T-helper 1 cell (primary cell): Measurements from ENCODE around the gene DOCK1.

Experiments used
- DNase-seq, 5 donors: peaks; one replicate each; pipeline ENCODE4 v3.0.0-alpha.2; 2012 to 2020

The DOCK1 gene

DNA sequence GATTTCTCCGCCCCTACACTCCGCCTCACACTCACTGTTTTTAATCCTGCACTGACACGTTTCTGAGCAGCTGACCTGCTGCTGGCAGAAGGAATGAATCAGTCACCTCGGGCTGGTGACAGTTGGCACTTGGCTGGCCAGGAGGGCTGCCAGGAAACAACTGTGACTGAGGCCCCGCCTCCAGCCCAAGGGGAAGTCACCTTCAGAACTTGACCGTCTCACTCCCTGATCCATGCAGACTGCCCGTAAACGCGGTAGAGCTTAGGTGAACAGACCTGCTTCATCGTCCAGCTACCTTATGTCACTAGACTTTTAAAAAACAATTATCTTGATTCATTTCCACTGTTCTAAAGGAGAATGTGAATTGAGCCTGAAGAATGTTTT lies 107.5 kb downstream of the DOCK1 start:
- DNase-seq = no peak

DNA sequence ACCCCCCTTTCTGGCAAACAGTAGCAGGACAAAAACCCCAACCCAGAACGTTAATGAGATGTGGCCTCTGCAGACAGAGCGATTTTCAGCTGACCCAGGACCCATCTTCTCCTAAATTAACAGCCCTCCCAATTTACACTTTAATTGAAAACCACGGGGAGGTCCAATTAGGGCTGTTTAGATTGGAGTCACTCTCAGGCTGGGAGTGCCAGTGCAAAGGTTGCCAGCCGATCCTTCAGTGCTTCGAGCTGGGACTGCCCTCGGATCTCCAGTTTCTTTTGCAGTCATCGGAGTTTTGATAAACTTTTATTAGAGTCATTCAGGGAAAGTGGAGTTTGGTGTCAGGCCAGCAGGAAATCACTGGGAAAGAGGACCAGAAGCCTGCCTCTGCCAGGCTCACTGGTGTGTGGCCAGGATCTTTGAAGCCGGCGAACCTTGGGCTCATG lies 108.0 kb downstream of the DOCK1 start:
- DNase-seq = no peak

DNA sequence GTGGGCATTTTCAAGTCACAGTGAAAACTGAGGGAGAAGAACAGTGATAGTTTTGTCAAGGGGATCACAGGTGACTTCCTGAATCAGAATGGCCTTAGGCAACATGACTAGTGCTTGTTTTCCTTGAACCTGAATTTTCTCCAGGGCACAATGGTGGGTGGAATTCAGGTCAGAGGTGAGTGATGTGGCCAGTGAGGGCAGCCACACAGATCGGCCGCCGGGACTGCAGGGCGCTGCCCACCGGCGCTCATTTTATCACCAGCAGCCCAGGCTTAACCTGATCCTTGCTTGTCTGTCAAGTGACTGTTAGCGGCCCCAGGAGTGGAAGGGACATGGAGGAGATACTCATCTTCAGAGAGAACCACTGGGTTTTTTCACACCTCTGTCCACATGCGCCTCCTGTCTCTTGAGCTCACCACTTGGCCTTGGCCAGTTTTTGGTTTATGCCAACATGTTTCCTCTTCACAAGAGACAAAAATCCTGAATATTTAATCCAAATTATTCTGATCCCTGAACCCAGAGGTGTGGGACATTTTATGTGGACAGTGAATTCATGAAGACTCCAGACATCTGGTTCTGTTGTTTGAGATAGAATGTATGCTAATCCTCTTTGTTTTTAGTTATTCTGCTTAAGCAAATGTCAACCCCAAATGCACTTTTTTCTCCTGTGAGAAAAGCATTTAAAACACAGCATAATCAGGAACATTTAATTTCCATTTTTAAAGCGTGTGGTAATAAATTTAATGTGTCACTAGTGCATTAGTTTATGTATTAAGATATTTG lies 108.7 kb downstream of the DOCK1 start:
- no peak for DNase-seq

- DNase-seq = no peak
Measured at GRCh38 chr10:127014671-127015070, 109.4 kb downstream of the DOCK1 start.

- DNase-seq = no peak
Measured at GRCh38 chr10:127015373-127015772, 110.1 kb downstream of the DOCK1 start.

- DNase-seq = no peak
Measured at GRCh38 chr10:127016331-127016730, 111.1 kb downstream of the DOCK1 start.

DNA sequence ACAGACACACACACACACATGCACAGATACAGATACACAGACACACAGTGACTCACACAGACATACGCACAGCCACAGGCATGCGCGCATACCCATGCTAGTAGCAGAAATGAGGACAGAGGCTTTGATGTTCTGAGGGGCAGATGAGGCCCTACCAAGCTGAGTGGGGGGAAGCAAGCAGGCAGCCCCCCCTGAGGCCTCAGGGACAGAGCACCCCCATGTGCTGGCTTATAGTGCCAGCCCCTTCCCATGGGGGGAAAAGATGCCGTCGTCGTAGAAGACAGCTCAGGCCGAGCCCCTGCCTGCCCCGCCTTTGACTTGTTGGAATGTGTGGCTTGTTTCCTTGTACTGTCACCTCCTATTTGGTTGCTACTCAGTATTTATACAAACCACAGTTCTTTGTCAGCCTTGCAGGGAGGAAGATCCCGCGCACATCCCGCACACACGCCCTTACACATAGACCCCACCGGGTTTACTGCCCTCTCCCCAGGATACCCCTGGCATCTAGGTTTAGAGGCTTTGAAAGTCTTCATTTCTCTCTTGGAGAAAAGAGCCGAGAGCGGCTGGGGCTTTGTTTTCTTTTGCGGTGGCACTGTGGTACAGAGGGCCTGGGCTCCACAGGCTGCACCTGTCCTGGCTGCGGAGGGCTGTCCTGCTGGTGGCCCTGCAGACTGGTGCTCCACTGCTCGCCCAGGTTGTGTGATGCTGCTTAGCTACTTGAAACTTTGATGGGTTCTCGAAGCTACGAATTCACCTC lies 112.5 kb downstream of the DOCK1 start:
- no peak for DNase-seq

DNA sequence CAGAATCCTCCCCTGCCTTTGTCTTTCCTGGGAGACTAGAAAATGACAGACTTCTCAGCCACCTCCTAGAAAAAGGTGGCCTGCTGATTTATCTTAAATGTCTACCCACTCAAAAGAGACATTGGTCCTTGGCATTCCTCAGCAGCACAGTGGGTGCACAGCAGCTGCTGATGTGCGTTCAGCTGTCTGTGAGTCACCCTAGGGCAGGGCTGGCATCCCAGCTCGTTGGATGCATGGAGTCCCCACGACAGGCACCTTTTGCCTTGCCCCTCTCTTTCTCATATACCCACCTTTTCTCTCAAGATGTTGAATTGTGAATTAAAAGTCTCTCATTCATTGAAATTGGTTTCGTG lies 113.0 kb downstream of the DOCK1 start:
- DNase-seq = no peak

- no peak for DNase-seq
Measured at GRCh38 chr10:127018766-127019165, 113.5 kb downstream of the DOCK1 start.

- DNase-seq = no peak
Measured at GRCh38 chr10:127020260-127020659, 115.0 kb downstream of the DOCK1 start.

GRCh38 chr10:127021801-127022200 lies 116.6 kb downstream of the DOCK1 start:
- no peak for DNase-seq

GRCh38 chr10:127024685-127025435 lies 119.6 kb downstream of the DOCK1 start:
- no peak for DNase-seq

DNA sequence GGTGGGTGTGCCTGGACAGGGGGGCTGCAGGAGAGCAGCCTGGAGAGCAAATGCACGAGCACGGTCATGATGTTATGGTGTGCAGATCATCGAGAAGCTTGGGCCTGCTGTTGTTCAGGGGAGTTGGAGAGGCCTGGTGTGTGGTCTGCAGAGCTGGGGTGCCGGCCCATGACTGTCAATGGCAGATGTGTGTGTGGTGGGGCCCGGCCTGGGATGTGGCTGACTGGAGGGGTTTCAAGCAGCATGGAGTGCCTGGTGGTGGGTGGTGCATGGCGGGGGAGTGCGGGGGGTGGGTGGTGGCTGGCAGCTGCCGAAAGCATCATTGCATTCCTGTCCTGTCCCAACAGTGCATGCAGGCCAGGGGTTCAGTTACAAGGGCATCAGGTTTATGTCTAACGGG lies 122.6 kb downstream of the DOCK1 start:
- DNase-seq = no peak

GRCh38 chr10:127028556-127028955 lies 123.3 kb downstream of the DOCK1 start:
- DNase-seq = no peak

GRCh38 chr10:127029061-127029460 lies 123.8 kb downstream of the DOCK1 start:
- DNase-seq = no peak

- DNase-seq = no peak
Measured at GRCh38 chr10:127033216-127034033, 128.2 kb downstream of the DOCK1 start.

DNA sequence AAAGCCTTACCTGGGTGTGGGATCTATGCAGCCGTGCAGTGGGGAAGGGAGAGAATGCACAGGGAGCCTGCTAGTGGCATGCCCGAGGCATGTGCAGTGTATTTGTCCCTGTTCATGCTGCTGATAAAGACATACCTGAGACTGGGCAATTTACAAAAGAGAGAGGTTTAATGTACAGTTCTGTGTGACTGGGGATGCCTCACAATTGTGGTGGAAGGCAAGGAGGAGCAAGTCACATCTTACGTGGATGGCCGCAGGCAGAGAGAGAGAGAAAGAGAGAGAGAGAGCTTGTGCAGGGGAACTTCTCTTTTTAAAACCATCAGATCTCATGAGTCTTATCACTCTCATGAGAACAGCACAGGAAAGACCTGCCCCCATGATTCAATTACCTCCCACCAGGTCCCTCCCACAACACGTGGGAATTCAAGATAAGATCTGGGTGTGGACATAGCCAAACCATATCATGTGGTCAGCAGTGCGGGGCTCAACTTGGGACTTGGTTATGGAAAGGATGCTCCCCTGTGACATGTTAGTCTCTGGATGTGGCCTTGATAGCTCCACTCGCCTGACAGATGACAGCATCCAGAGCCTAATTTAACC lies 128.9 kb downstream of the DOCK1 start:
- no peak for DNase-seq

- no peak for DNase-seq
Measured at GRCh38 chr10:127034790-127035189, 129.6 kb downstream of the DOCK1 start.

- DNase-seq = no peak
Measured at GRCh38 chr10:127035827-127036226, 130.6 kb downstream of the DOCK1 start.

GRCh38 chr10:127036987-127037386 lies 131.8 kb downstream of the DOCK1 start:
- DNase-seq = no peak

DNA sequence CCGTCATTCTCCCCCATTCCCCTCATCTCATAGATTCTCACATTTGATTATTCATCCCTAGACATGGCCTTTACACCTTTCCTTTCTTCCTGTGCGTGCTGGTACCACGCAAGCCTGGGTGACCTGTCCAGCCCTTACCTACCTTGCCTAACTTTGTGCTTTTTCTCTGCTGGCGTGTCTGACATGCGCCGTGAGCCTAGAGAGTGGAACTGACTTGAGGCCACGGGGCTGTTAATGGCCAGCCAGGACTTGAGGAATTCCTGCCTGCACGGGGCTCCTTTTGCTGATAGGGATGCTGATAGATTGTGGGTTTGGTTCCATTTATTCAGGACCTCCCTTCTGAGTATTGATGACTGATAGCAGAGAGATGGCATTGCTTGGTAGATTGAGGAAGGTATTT lies 134.2 kb downstream of the DOCK1 start:
- no peak for DNase-seq

- DNase-seq = no peak
Measured at GRCh38 chr10:127040756-127041155, 135.5 kb downstream of the DOCK1 start.
